Measurements from ENCODE around the gene ARFGEF3. TPM values are rescaled to one million over a fixed set of nuclear protein-coding genes. Genes with fewer than 3 reads are reported as not detected.
"Not testable (repeated sequence)": the region's sequence is repeated elsewhere in the genome, so short reads cannot be mapped to it uniquely, and the experiment has no call there.

The ARFGEF3 gene
- total RNA-seq, 1 donor from 2014 or later, result 1.8 TPM

GRCh38 chr6:138347864-138348263 lies 186.1 kb downstream of the ARFGEF3 start:
- H3K27ac ChIP-seq, result no peak overlapping the region
- H3K4me1 ChIP-seq, result no peaks in the 10 kb centered on the region
- no peak for TF ChIP-seq CTCF (IDR thresholded peaks at IDR 0.05)
- intact Hi-C loops (cut with DNase I), result no loop called here
- H3K4me3 ChIP-seq, result no peak overlapping the region
- H3K27me3 ChIP-seq, result no peaks in the 10 kb centered on the region
- no peaks in the 10 kb centered on the region for H3K9me3 ChIP-seq
- DNase-seq (ENCODE audit: low spot score in 2 of 2), result no peak
- H3K36me3 ChIP-seq, result no peaks in the 10 kb centered on the region

- no peak for TF ChIP-seq CTCF (IDR thresholded peaks at IDR 0.05)
- Histone ChIP-seq H3K27me3 (no peaks in the 10 kb centered on the region), H3K4me3 (no peak overlapping the region), H3K36me3 (no peaks in the 10 kb centered on the region), H3K4me1 (no peaks in the 10 kb centered on the region), H3K9me3 (no peaks in the 10 kb centered on the region), H3K27ac (no peak overlapping the region)
- intact Hi-C loops (cut with DNase I), result no loop called here
- no peak for DNase-seq (ENCODE audit: low spot score in 2 of 2)
These were observed 188.2 kb downstream of the ARFGEF3 start for GRCh38 chr6:138349891-138350290.

- no peak for DNase-seq (ENCODE audit: low spot score in 2 of 2)
- H3K9me3 ChIP-seq, result no peaks in the 10 kb centered on the region
- no peak overlapping the region for H3K27ac ChIP-seq
- TF ChIP-seq CTCF (IDR thresholded peaks at IDR 0.05), result no peak
- no peak overlapping the region for H3K4me3 ChIP-seq
- no peaks in the 10 kb centered on the region for H3K27me3 ChIP-seq
- H3K4me1 ChIP-seq, result no peaks in the 10 kb centered on the region
- no peaks in the 10 kb centered on the region for H3K36me3 ChIP-seq
- intact Hi-C loops (cut with DNase I), result no loop called here
These were observed 196.2 kb downstream of the ARFGEF3 start for GRCh38 chr6:138357928-138358327.

- H3K36me3 ChIP-seq; H3K27me3 ChIP-seq; intact Hi-C loops (cut with DNase I); H3K9me3 ChIP-seq; DNase-seq (ENCODE audit: low spot score in 2 of 2); H3K4me3 ChIP-seq; H3K27ac ChIP-seq; H3K4me1 ChIP-seq: not testable (repeated sequence)
These were observed 206.9 kb downstream of the ARFGEF3 start for GRCh38 chr6:138368684-138369083.

- no peak for DNase-seq (ENCODE audit: low spot score in 2 of 2)
These were observed 209.1 kb downstream of the ARFGEF3 start for GRCh38 chr6:138370631-138371451.

GRCh38 chr6:138371452-138371711 lies 209.6 kb downstream of the ARFGEF3 start:
- H3K4me1 ChIP-seq, result no peaks in the 10 kb centered on the region
- no peaks in the 10 kb centered on the region for H3K36me3 ChIP-seq
- H3K4me3 ChIP-seq, result no peak overlapping the region
- H3K9me3 ChIP-seq, result no peaks in the 10 kb centered on the region
- intact Hi-C loops (cut with DNase I), result no loop called here
- no peak for DNase-seq (ENCODE audit: low spot score in 2 of 2)
- TF ChIP-seq CTCF (IDR thresholded peaks at IDR 0.05), result no peak
- no peak overlapping the region for H3K27ac ChIP-seq
- no peaks in the 10 kb centered on the region for H3K27me3 ChIP-seq

More at GRCh38 chr6:138370631-138371451, 209.1 kb downstream of the ARFGEF3 start:
- H3K4me1 ChIP-seq, result no peaks in the 10 kb centered on the region
- intact Hi-C loops (cut with DNase I), result no loop called here
- H3K9me3 ChIP-seq, result no peaks in the 10 kb centered on the region
- no peak overlapping the region for H3K27ac ChIP-seq
- no peak for TF ChIP-seq CTCF (IDR thresholded peaks at IDR 0.05)
- H3K27me3 ChIP-seq, result no peaks in the 10 kb centered on the region
- no peak overlapping the region for H3K4me3 ChIP-seq
- H3K36me3 ChIP-seq, result no peaks in the 10 kb centered on the region

Measured in ascending aorta (tissue), 2 donors.